DMS153 treated with DMSO at 0.1 percent for 48 hours (cell line): ENCODE measurements around the gene WDR59.
"Not testable (repeated sequence)": the region's sequence is repeated elsewhere in the genome, so short reads cannot be mapped to it uniquely, and the experiment has no call there.

Experiments
- DNase-seq: peaks from one replicate; lab custom pipeline; 2025; ENCODE audit not compliant: unreplicated experiment; lab: John Stamatoyannopoulos, UW

The WDR59 gene

GRCh38 chr16:74865922-74866598, 118.9 kb downstream of the WDR59 start:
- no peak for DNase-seq

- peak; percentile 53 for DNase-seq
Measured at GRCh38 chr16:74862743-74863244, 122.1 kb downstream of the WDR59 start.

DNA sequence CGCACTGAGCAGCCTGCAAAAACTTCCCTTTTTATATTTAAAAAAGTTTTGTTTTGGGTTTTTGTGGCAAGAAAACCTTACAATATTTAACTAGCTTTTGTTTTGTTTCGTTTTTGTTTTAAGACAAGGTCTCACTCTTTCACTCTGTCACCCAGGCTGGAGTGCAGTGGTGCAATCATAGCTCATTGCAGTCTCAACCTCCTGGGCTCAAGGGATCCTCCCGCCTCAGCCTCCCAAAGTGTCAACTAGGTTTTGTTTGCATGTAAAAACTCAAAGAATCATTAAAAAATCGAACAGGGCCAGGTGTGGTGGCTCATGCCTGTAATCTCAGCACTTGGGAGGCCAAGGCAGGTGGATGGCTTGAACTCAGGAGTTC, 132.4 kb downstream of the WDR59 start:
- DNase-seq = no peak

DNA sequence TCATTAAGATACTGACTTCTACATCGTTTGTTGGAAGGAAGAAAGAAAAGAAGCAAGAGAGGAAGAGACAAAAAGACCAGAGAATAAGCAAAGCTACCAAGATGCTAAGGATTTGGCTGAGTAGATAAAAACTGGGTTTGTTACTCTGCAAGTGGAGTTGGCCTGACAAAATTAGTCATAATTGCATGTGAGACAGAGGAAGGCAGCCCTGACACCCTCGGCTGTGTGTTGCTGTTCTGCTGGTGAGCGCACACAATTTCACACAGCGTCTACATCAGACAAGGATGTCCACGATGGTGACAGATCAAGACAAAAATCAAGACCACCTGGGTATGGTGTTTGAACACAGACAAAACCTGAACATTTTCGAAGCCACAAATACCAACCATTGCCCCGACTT, 134.9 kb downstream of the WDR59 start:
- no peak for DNase-seq

GRCh38 chr16:74847202-74847601, 137.7 kb downstream of the WDR59 start:
- no peak for DNase-seq

- DNase-seq = no peak
Measured at GRCh38 chr16:74846714-74847113, 138.2 kb downstream of the WDR59 start.

DNA sequence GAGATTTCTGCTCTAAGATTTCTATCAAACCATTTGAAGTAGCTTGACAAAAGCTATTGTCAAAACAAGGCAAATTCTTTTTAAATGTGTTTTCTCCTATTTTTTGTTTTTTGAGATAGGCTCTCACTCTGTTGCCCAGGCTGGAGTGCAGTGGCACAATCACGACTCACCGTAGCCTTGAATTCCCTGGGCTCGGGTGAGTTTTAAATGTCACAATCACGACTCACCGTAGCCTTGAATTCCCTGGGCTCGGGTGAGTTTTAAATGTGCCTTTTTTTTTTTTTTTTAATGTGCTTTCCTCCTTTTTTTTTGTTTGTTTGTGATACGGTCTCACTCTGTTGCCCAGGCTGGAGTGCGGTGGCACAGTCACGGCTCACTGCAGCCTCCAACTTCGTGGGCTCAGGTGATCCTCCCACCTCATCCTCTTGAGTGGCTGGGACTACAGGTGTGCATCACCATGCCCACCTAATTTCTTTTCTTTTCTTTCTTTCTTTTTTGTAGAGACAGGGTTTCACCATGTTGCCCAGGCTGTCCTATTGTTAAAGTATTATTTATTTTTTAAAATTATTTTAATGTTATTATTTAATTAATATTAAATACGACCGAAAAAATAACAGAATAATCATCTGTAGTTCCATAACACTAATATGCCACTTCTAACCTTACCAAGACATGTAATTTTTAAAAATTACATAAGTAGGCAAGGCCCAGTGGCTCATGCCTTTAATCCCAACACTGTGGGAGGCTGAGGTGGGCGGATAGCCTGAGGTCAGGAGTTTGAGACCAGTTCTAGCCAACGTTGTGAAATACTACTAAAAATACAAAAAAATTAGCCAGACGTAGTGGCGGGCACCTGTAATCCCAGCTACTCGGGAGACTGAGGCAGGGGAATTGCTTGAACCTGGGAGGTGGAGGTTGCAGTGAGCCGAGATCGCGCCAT, 140.6 kb downstream of the WDR59 start:
- DNase-seq = no peak

GRCh38 chr16:74843381-74844035, 141.4 kb downstream of the WDR59 start:
- not testable (repeated sequence) for DNase-seq

DNA sequence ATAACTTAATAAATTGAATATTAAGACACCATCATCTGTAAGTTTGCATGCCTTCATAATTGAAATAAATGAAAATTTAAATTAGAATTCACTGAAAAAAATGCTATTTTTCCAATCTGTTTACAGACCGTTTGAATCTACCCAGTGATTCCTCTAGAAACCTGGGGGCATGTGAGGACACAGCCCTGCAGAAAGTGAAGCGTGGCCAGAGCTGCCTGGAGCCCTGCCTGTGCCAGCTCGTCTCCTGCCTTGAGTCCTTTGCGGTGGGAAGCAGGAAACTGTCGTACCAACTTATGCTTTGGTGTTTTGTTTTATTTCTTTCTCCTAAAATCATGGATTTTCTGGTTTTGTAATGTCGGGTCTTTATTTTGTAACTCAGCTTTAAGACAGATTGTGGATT, 142.5 kb downstream of the WDR59 start:
- DNase-seq = no peak

- no peak for DNase-seq
Measured at GRCh38 chr16:74841904-74842303, 143.0 kb downstream of the WDR59 start.

DNA sequence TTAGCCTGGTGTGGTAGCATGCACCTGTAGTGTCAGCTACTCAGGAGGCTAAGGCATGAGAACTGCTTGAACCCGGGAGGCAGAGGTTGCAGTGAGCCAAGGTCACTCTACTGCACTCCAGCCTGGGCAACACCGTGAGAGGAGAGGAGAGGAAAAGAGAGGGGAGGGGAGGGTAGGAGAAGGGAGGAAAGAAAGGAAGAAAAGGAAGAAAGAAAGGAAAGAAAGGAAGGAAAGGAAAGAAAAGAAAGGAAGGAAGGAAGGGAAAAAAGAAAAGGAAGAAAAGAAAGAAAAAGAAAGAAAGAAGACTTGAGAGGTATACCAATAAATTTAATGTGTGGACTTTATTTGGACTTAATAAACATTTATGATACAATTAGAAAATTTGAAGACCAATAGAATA, 143.5 kb downstream of the WDR59 start:
- no peak for DNase-seq

GRCh38 chr16:74837056-74837455, 147.9 kb downstream of the WDR59 start:
- no peak for DNase-seq

DNA sequence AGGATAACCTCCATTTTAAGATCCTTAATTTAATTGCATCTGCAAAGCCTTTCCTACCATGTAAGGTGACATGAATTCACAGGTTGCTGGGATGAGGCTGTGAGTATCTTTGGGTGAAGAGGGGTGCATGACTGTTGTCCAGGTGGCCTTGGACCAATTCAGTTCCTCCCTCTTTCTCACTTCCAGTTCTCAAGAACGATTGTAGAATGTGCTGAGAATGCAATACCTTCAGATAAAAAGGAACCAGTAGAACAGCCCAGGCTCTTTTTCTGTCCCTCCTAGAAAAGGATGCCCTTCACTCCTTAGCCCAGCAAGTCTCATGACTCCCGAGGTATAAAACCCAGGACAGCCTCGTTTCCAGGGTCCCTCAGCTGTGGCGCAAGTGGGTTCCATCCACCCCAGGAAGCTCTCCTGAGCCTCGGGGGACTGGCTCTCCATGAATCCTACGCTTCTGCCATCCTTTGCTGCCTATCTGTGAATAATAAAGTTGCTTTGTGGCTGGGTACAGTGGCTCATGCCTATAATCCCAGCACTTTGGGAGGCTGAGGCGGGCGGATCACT, 148.7 kb downstream of the WDR59 start:
- DNase-seq = no peak

GRCh38 chr16:74832228-74832627, 152.7 kb downstream of the WDR59 start:
- no peak for DNase-seq

DNA sequence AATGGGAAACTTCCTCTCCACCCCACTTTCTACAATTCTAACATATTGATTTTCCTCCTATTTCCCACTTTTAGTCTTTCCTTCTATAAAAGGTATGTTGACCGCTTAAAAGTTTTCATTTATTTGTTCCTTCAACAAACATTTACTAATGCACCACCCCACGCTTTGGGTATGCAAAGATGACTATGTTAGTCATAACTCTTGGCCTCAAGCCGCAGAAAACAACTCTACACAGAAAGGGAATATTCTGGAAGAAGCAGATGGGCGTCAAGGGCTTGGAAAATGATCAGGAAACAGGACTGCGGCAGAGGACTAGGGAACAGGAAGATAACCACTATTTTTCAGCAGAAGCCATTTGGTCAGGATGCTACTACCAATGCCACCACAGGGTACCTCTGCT, 153.5 kb downstream of the WDR59 start:
- DNase-seq = no peak

DNA sequence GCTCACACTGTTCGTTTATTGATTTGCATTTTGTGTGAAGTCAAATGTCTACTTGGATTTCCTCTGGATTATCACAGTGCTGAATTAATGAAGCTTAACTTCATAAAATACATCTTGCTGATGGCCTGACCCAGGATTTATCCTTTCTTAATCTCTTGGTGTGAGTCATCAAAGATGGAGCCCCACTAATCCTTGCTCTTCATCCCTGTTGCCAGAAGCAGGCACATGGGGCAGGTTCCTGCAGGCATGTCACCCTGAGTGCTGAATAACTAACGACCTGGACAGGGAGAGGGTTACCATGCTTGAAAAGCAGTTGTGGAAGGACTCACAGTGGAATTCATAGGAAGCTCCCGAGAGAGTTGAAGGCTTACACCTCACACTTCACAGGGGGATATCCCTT, 154.3 kb downstream of the WDR59 start:
- no peak for DNase-seq

DNA sequence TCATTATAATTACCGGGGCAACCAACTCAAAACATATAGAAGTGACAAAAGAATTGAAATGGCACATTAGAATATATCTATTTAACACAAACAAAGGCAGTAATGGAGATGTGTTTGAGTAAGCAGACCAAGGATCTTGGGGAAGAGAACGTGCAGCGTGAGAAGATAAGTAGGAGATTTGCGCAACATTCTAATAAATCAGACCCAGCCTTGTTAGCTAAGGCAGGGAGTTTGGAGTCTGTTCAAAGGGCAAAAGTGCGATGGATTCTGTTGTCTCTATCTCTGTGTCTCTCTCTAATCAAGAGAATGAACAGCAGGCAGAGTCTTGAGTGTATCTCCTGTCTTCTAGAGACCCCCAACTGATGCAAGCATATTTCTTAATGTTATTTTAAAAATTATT, 155.3 kb downstream of the WDR59 start:
- DNase-seq = no peak

DNA sequence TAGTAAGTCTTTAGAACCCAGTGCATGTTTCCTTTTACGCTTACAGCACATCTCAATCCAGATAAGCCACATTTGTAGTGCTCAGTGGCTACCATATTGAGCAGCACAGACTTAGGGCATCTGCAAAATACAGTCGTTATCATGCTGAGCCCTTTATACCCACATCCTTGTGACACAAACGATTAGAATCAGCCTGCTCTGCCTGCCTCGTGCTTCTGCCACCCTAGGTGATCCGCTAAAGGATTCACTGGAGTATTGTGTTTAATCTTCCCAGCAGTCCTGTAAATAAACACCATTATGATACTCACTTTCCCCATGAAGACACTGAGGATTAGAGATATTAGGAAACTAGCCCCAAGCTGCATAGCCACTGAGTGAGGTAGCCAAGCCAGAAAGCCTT, 159.0 kb downstream of the WDR59 start:
- DNase-seq = no peak

DNA sequence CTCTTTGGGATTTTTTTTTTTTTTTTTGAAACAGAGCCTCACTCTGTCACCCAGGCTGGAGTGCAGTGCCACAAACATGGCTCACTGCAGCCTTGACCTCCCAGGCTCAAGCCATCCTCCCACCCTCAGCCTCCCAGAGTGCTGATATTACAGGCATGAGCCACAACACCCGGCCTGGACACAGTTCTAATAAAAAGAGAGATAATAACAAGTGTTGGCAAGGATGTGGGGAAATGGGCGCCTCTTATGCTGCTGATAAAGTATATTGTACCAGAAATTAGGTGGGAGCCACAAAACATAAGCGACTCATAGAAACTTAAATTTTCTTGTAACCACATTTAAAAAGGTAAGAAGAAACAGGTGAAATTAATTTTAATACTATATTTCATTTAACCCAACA, 159.9 kb downstream of the WDR59 start:
- no peak for DNase-seq
